Panc1 (cell line): Measurements from ENCODE around the gene SEMA5B. TPM values are rescaled to one million over a fixed set of nuclear protein-coding genes. Genes with fewer than 3 reads are reported as not detected.
A peak's percentile ranks its signal among the peaks of the same experiment; 100 is the strongest.

Experiments used
- ATAC-seq: fragments of 200-7000 bp; cut with Tn5 transposase; 2 replicates; pipeline ENCODE4 v1.9.1; 2020; ENCODE audit warnings: mild to moderate bottlenecking, moderate library complexity
- BruUV-seq: library from RNA; stranded (reverse); fragments of 400-500 nt; replicated peaks from 2 replicates; lab custom pipeline; 2021; lab: Mats Ljungman, UMichigan
- CTCF ChIA-PET: fragments of 300-600 bp; sonication (Branson Sonifier 250); formaldehyde crosslinking; loops from one replicate; lab custom pipeline; 2022; ENCODE audit warnings: antibody characterized with exemption; lab: Charles Lee
- POLR2A ChIA-PET: fragments of 300-600 bp; sonication (Branson Sonifier 250); formaldehyde crosslinking; loops from one replicate; lab custom pipeline; 2022; ENCODE audit warnings: antibody characterized with exemption; lab: Charles Lee
- DNase-seq: peaks from one replicate; pipeline ENCODE4 v3.0.0-alpha.2; 2010; ENCODE audit warnings: low read depth, low spot score
- H3K27ac ChIP-seq: 2 replicates; pipeline ENCODE4 v1.5.1; 2011; ENCODE audit warnings: mild to moderate bottlenecking, low read length, inconsistent platforms
- H3K27me3 ChIP-seq: fragments of 200-500 bp; sonication (Bioruptor generic); 2 replicates; pipeline ENCODE4 v1.6.0; 2014; ENCODE audit warnings: low read length, inconsistent platforms; ENCODE audit not compliant: control insufficient read depth, insufficient read depth
- H3K36me3 ChIP-seq: fragments of 200-500 bp; sonication (Bioruptor generic); 2 replicates; pipeline ENCODE4 v1.5.1; 2014; ENCODE audit warnings: inconsistent platforms, mild to moderate bottlenecking, low read length, moderate library complexity; ENCODE audit not compliant: control insufficient read depth, insufficient read depth
- H3K4me1 ChIP-seq: 2 replicates; pipeline ENCODE4 v1.5.1; 2011; ENCODE audit warnings: inconsistent platforms, mild to moderate bottlenecking, low read length, moderate library complexity; ENCODE audit not compliant: control insufficient read depth, insufficient read depth
- H3K4me3 ChIP-seq, 2 experiments: 2 replicates each; pipeline ENCODE4 v1.5.1; 2011 to 2012; ENCODE audit warnings: low read depth in 2 of 2, low read length in 2 of 2, mild to moderate bottlenecking in 2 of 2, inconsistent platforms in 1 of 2, moderate library complexity in 1 of 2
- H3K9me3 ChIP-seq: fragments of 200-500 bp; sonication (Bioruptor generic); 2 replicates; pipeline ENCODE4 v1.5.1; 2014; ENCODE audit warnings: low read depth, mild to moderate bottlenecking, inconsistent platforms, low read length, moderate library complexity; ENCODE audit not compliant: control insufficient read depth, insufficient read depth
- POLR2AphosphoS5 ChIP-seq: IDR thresholded peaks from 2 replicates; pipeline ENCODE4 v1.6.1; 2012; ENCODE audit warnings: mild to moderate bottlenecking, low read depth, low read length, moderate library complexity
- SIN3A ChIP-seq: IDR thresholded peaks from 2 replicates; pipeline ENCODE4 v1.6.1; 2012; ENCODE audit warnings: low read depth, mild to moderate bottlenecking, low read length, moderate library complexity, borderline replicate concordance; ENCODE audit not compliant: insufficient read depth
- TCF7L2 ChIP-seq: IDR thresholded peaks from 2 replicates; pipeline ENCODE4 v1.6.1; 2011; ENCODE audit warnings: mild to moderate bottlenecking, low read depth, low read length, inconsistent platforms
- in situ Hi-C: cut with HindIII; loops from 2 replicates; pipeline ENCODE4 v1.10.0; 2016; ENCODE audit warnings: low sequenced_read_pairs, low pct_unique_long_range_greater_than_20kb
- intact Hi-C: fragments of 100-400 bp; cut with micrococcal nuclease; formaldehyde crosslinking; loops from one replicate; pipeline ENCODE4 v1.10.0; 2022; ENCODE audit not compliant: unreplicated experiment
- total RNA-seq: library from RNA; stranded (reverse); gene quantifications from one replicate; pipeline ENCODE4 v1.2.1, GENCODE V29; 2021; ENCODE audit not compliant: unreplicated experiment
- TF ChIP-seq, protein P1 (sequence below): fragments of 450-650 bp; IDR thresholded peaks from 2 replicates; pipeline ENCODE4 v1.5.1; 2017; ENCODE audit warnings: mild to moderate bottlenecking
- TF ChIP-seq, protein P2 (sequence below), 2 experiments: IDR thresholded peaks; 2 replicates each; pipeline ENCODE4 v1.6.1; 2011 to 2012; ENCODE audit warnings: low read depth in 2 of 2, control low read depth in 1 of 2, low read length in 1 of 2, mild to moderate bottlenecking in 1 of 2, moderate library complexity in 1 of 2; ENCODE audit not compliant: insufficient read depth in 1 of 2

SEMA5B gene
- total RNA-seq, 1 experiment from 2014 or later, result 1.2 TPM

DNA sequence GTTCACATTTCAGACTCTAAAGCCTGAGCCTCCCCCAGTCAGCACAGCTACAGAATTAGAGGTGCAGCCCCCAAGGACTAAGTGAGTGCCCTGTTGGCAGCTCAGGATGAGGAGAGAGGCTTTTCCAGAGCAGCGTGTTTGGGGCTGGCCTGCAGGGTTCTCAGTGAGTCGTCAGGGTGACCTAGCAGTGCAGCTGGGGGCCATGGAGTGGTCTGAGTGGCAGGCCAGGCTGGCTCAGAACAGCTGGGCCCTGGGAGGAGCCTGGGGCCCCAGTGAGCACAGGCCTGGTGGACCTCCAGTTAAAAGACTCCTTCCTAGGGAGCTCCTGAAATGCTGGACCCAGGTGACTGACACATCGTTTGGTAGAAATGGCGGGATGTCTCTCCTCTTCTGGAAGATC lies 124.4 kb downstream of the SEMA5B start:
- H3K9me3 ChIP-seq, result no peaks in the 10 kb centered on the region
- H3K4me1 ChIP-seq, result no peaks in the 10 kb centered on the region
- H3K27me3 ChIP-seq, result 0 out of 2 replicates have a peak, but pooled peaks cover 5% of the 10 kb centered on the region
- in situ Hi-C loops (no loop called here), intact Hi-C loops (no loop called here)
- ChIA-PET CTCF (no interaction called here), POLR2A (interaction anchor here (0.6 kb wide), 1 partner anchor 20 kb away, joined by 3 read pairs; no protein-coding TSS in a partner anchor)
- TF ChIP-seq, protein P1, sequence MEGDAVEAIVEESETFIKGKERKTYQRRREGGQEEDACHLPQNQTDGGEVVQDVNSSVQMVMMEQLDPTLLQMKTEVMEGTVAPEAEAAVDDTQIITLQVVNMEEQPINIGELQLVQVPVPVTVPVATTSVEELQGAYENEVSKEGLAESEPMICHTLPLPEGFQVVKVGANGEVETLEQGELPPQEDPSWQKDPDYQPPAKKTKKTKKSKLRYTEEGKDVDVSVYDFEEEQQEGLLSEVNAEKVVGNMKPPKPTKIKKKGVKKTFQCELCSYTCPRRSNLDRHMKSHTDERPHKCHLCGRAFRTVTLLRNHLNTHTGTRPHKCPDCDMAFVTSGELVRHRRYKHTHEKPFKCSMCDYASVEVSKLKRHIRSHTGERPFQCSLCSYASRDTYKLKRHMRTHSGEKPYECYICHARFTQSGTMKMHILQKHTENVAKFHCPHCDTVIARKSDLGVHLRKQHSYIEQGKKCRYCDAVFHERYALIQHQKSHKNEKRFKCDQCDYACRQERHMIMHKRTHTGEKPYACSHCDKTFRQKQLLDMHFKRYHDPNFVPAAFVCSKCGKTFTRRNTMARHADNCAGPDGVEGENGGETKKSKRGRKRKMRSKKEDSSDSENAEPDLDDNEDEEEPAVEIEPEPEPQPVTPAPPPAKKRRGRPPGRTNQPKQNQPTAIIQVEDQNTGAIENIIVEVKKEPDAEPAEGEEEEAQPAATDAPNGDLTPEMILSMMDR, result no peak
- TF ChIP-seq TCF7L2 (no peak), POLR2AphosphoS5 (no peak), SIN3A (no peak)
- TF ChIP-seq, protein P2, sequence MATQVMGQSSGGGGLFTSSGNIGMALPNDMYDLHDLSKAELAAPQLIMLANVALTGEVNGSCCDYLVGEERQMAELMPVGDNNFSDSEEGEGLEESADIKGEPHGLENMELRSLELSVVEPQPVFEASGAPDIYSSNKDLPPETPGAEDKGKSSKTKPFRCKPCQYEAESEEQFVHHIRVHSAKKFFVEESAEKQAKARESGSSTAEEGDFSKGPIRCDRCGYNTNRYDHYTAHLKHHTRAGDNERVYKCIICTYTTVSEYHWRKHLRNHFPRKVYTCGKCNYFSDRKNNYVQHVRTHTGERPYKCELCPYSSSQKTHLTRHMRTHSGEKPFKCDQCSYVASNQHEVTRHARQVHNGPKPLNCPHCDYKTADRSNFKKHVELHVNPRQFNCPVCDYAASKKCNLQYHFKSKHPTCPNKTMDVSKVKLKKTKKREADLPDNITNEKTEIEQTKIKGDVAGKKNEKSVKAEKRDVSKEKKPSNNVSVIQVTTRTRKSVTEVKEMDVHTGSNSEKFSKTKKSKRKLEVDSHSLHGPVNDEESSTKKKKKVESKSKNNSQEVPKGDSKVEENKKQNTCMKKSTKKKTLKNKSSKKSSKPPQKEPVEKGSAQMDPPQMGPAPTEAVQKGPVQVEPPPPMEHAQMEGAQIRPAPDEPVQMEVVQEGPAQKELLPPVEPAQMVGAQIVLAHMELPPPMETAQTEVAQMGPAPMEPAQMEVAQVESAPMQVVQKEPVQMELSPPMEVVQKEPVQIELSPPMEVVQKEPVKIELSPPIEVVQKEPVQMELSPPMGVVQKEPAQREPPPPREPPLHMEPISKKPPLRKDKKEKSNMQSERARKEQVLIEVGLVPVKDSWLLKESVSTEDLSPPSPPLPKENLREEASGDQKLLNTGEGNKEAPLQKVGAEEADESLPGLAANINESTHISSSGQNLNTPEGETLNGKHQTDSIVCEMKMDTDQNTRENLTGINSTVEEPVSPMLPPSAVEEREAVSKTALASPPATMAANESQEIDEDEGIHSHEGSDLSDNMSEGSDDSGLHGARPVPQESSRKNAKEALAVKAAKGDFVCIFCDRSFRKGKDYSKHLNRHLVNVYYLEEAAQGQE (IDR thresholded peaks at IDR 0.05; ENCODE audit: insufficient read depth in 1 of 2, low read depth in 2 of 2, low read length in 1 of 2), result no peak
- no peaks in the 10 kb centered on the region for H3K36me3 ChIP-seq
- no peak overlapping the region for H3K27ac ChIP-seq
- BruUV-seq, result no TSS peak
- no peak for DNase-seq
- H3K4me3 ChIP-seq, result no peak overlapping the region
- peak; percentile 38; the same call in 1 of the 2 replicates for ATAC-seq

DNA sequence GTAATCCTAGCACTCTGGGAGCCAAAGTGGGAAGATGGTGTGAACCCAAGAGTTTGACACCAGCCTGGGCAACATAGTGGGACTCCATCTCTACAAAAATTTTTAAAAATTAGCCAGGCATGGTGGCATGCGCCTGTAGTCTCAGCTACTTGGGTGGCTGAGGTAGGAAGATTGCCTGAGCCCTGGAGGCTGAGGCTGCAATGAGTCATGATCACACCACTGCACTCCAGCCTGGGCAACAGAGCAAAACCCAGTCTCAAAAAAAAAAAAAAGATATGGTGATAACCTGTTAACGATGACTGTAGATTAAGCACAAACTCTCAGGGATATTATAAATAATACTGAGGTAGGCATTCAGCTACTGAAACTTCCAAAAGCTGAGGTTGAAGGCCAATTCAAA lies 125.2 kb downstream of the SEMA5B start:
- ATAC-seq (peak; percentile 73), DNase-seq (no peak)
- ChIA-PET POLR2A (no interaction called here), CTCF (no interaction called here)
- no TSS peak for BruUV-seq
- Histone ChIP-seq H3K4me3 (no peak overlapping the region), H3K27me3 (0 out of 2 replicates have a peak, but pooled peaks cover 5% of the 10 kb centered on the region), H3K27ac (no peak overlapping the region), H3K36me3 (no peaks in the 10 kb centered on the region), H3K9me3 (no peaks in the 10 kb centered on the region), H3K4me1 (no peaks in the 10 kb centered on the region)
- in situ Hi-C loops, result no loop called here
- no peak for TF ChIP-seq TCF7L2
- TF ChIP-seq POLR2AphosphoS5, result no peak
- TF ChIP-seq, protein P2 (IDR thresholded peaks at IDR 0.05; ENCODE audit: insufficient read depth in 1 of 2, low read depth in 2 of 2, low read length in 1 of 2), result no peak
- intact Hi-C loops, result no loop called here
